Stimulated activated CD4-positive, alpha-beta T cell treated with anti-CD3 and anti-CD28 coated beads, Interleukin-2, amount 100 ng/mL, for 4 hours (primary cell): ENCODE results near the gene KCNAB2.

Source experiments
- DNase-seq: peaks from one replicate; pipeline ENCODE4 v3.0.0-alpha.2; 2020; ENCODE audit warnings: low read depth

KCNAB2 gene

GRCh38 chr1:6045561-6045960 lies at the start of gene KCNAB2:
Gene KCNAB2, plus strand, starts transcription at chr1:6045888. Its CDS starts 5,649 bp downstream, at chr1:6051537.
- no peak for DNase-seq

GRCh38 chr1:5996641-5997270 lies 48.9 kb upstream of the KCNAB2 start:
- DNase-seq: no peak

- DNase-seq: no peak
Measured at GRCh38 chr1:5997316-5997715, 48.4 kb upstream of the KCNAB2 start.

- no peak for DNase-seq
Measured at GRCh38 chr1:5998051-5998905, 47.4 kb upstream of the KCNAB2 start.

- no peak for DNase-seq
Measured at GRCh38 chr1:5998906-5999301, 46.8 kb upstream of the KCNAB2 start.

- DNase-seq: no peak
Measured at GRCh38 chr1:5999711-6000443, 45.8 kb upstream of the KCNAB2 start.

- DNase-seq: no peak
Measured at GRCh38 chr1:6000444-6001288, 45.0 kb upstream of the KCNAB2 start.

GRCh38 chr1:6001992-6002576 lies 43.6 kb upstream of the KCNAB2 start:
- no peak for DNase-seq

GRCh38 chr1:6002714-6003501 lies 42.8 kb upstream of the KCNAB2 start:
- no peak for DNase-seq

- DNase-seq: no peak
Measured at GRCh38 chr1:6003568-6004411, 41.9 kb upstream of the KCNAB2 start.

- no peak for DNase-seq
Measured at GRCh38 chr1:6004412-6005123, 41.1 kb upstream of the KCNAB2 start.

- no peak for DNase-seq
Measured at GRCh38 chr1:6005276-6005917, 40.3 kb upstream of the KCNAB2 start.

GRCh38 chr1:6006882-6007281 lies 38.8 kb upstream of the KCNAB2 start:
- no peak for DNase-seq

GRCh38 chr1:6007318-6008083 lies 38.2 kb upstream of the KCNAB2 start:
- DNase-seq: no peak

GRCh38 chr1:6008084-6008415 lies 37.6 kb upstream of the KCNAB2 start:
- DNase-seq: no peak

GRCh38 chr1:6008696-6009095 lies 37.0 kb upstream of the KCNAB2 start:
- DNase-seq: no peak

GRCh38 chr1:6009120-6010040 lies 36.3 kb upstream of the KCNAB2 start:
- no peak for DNase-seq
